AG10803 (cell line): ENCODE data around the gene CAPZB.

Source experiments
- DNase-seq: peaks from one replicate; pipeline ENCODE4 v3.0.0; 2010; ENCODE audit warnings: low read depth
- H3K4me3 ChIP-seq: 2 replicates; pipeline ENCODE4 v1.5.1; 2011; ENCODE audit warnings: mild to moderate bottlenecking, low read length, control low read depth
- TF ChIP-seq, protein P1 (sequence below): conservative IDR thresholded peaks from 2 replicates; pipeline ENCODE4 v1.5.1; 2011; ENCODE audit warnings: mild to moderate bottlenecking, low read length, control low read depth, inconsistent platforms

CAPZB gene

DNA sequence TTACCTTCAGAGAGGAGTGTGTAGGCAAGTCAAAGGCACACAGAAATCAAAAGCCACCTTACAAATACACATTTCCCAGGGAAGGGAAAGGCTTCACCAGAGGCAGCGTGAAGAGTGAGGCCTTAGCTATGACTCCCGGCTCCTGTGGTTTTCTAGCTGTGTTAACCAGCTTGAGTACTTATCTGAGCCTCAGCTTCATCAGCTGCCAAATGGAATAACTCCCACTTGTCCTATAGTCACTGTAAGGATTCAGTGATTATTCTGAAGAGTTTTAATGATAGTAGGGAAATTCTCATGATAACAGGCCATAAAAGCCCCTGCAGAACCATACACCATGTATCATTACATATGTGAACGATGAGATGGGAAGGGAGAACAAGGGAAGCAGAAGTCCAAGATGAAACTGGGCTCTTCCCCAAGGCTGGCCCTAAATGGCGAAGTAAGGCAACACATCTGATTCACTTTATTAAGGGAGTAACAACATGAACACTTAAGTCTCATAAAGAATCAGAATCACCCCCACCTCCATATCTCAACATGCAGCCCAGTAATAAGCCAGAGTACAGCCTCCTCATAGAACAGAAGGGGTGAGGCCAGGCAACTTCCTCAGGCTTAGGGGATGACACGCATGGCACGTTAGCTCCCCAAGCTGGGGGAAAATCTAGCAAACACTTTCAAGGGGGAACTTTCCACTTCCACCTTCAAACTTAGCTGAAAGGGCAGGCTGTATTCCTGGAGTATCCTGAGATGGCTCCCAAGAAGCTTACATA lies 109.5 kb downstream of the CAPZB start:
- TF ChIP-seq, protein P1, sequence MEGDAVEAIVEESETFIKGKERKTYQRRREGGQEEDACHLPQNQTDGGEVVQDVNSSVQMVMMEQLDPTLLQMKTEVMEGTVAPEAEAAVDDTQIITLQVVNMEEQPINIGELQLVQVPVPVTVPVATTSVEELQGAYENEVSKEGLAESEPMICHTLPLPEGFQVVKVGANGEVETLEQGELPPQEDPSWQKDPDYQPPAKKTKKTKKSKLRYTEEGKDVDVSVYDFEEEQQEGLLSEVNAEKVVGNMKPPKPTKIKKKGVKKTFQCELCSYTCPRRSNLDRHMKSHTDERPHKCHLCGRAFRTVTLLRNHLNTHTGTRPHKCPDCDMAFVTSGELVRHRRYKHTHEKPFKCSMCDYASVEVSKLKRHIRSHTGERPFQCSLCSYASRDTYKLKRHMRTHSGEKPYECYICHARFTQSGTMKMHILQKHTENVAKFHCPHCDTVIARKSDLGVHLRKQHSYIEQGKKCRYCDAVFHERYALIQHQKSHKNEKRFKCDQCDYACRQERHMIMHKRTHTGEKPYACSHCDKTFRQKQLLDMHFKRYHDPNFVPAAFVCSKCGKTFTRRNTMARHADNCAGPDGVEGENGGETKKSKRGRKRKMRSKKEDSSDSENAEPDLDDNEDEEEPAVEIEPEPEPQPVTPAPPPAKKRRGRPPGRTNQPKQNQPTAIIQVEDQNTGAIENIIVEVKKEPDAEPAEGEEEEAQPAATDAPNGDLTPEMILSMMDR: no peak
- no peak for DNase-seq
- H3K4me3 ChIP-seq: no peak overlapping the region

DNA sequence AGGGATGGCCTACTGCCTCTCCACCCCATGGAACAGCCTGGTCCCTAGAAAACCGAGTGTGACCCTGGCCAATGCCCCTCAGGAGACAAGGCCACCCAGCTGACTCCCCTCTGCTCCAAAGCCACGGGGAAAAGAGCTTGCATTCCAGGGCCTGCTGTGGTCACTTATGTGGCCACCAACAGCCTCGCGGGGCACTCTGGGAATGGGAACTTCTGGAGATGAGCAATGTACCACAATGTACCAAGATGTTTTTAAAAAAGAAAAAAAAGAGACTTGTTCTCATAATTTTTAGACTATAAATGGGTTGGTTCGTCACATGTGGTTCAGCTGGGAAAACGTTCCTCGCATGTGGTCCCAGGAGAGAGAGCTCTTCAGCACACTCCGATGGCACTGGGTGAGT lies 110.4 kb downstream of the CAPZB start:
- TF ChIP-seq, protein P1: no peak
- peak; percentile 81 for DNase-seq
- no peak overlapping the region for H3K4me3 ChIP-seq

DNA sequence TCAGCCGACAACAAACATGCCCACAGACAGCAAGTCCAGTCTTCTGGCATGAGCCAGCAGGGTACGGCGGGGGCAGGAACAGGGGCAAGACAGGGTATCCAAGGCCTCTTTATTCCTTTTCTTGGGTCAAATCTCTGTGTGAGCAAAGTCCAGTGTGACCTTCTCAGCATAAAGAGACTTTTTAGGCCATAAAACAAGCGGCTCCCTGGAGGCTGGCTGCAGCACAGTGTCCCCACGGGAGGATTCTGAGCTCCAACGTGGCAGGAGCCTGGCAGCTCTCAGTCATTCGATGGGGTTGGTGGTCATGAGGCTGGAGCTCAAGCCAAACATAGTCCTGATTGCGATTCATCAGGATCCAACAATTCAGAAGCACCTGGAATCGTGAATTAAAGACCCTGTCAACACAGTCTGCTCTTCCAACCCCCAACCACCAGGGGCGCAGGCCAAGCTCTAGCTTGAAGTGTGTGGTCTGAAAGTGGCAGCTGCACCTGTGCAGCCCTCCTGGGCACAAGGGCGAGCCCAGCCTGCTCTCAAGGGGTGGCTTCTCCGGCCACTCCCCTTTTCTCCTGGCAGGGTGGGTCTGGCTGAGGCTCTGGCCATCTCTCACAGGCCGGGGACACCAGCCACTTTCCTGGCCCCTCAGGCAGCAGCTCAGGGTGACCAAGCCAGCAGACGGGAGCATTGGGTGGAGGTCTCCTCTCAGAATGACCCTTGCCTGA lies 111.1 kb downstream of the CAPZB start:
- no peak overlapping the region for H3K4me3 ChIP-seq
- no peak for DNase-seq
- TF ChIP-seq, protein P1: peak; percentile 26

DNA sequence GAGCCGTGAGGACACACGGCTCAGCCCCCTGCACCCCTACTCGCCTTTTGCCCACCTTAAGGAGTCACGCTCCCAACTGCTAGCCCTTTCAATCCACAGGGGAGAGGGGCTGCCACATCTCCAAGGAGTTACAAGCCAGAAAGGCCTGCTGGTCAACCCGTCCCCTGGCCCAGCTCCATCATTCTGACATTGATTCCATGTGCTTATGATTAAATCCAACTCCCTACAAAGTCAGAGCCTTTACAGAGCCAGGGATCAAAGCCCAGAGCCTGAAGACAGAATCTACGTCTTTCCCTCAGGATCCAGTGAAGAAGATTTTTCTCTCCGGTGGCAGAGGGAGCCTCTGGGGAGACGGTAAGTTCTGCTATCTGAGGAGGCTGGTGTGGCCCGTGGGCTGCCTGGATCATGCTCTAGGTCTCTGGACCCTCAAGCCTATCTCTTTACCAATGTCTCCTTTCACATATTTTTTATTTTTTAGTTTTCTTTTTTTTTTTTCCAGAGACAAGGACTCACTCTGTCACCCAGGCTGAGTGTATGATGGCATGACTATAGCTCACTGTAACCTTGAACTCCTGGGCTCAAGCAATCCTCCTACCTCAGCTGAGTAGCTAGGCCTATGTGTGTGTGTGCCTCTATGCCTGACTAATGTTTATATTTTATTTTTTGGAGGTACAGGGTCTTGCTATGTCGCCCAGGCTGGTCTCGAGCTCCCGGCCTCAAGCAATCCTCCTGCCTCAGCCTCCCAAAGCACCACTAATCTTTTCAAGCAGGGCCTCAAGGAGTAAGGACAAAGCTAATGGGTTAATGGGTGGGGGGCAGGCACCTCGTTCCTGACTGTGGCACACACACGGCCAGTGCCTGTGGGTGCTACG lies 111.9 kb downstream of the CAPZB start:
- TF ChIP-seq, protein P1: no peak
- peak; percentile 80 for DNase-seq
- H3K4me3 ChIP-seq: no peak overlapping the region

DNA sequence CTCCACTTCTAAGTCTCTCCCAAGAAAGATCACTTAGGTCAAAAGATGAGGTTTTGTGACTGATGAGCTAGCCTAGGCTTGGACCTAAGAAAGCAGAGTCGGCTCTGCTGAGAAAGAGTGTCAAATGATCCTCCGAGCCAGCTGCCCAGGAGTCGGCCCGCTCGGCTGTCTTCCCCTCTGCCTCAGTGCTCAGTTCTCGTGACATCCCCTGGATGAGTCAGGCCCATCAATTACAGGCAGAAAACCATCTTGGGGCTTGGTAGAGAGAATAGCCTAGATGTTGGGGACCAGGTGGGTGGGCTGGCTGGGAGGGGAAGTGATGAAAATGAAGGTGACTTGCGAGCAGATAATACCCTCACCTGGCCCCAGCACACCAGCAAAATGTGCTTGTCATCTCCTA lies 112.7 kb downstream of the CAPZB start:
- DNase-seq: peak; percentile 65
- no peak overlapping the region for H3K4me3 ChIP-seq
- TF ChIP-seq, protein P1: no peak

DNA sequence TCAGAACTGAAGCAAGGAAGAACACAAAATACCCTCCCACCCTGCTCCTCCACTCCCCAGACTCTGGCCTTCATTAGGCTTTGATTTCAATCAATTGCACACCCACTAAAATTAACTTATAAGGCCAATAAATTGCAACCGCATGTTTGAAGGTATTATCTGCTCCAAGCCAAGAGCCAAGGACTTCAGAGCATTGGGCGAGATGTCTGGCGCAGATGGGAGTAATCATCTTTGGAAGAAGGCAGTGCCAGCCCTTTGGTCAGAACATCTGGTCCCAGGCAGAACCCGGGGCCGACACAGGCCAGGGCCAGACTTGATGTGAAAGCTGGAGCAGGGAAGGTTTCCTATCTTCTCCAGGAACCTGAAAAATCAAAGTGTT lies 113.2 kb downstream of the CAPZB start:
- DNase-seq: peak; percentile 74
- TF ChIP-seq, protein P1: no peak
- H3K4me3 ChIP-seq: no peak overlapping the region
